HEK293 (cell line): ENCODE data around the gene SLC17A1.

ENCODE experiments used
- CTCF ChIP-seq: fragments of 450-650 bp; formaldehyde crosslinking; IDR thresholded peaks from 2 replicates; pipeline ENCODE4 v1.5.1; 2016; ENCODE audit warnings: missing biosample characterization, missing genetic modification characterization
- HOXD13 ChIP-seq: sonication (generic); formaldehyde crosslinking; IDR thresholded peaks from 2 replicates; pipeline ENCODE4 v1.8.0; 2022; ENCODE audit warnings: missing genetic modification reagents, borderline replicate concordance
- PBX3 ChIP-seq: sonication (generic); formaldehyde crosslinking; IDR thresholded peaks from 2 replicates; pipeline ENCODE4 v1.8.1; 2022; ENCODE audit warnings: mild to moderate bottlenecking, moderate library complexity, missing genetic modification reagents
- SETDB1 ChIP-seq: IDR thresholded peaks from one replicate; pipeline ENCODE4 v1.6.1; 2017; ENCODE audit warnings: mild to moderate bottlenecking, low read length, moderate library complexity, mixed read lengths; ENCODE audit not compliant: insufficient read length
- TCF7L2 ChIP-seq: IDR thresholded peaks from 2 replicates; pipeline ENCODE4 v1.6.1; 2011; ENCODE audit warnings: low read depth, mild to moderate bottlenecking, inconsistent platforms, low read length, moderate library complexity, borderline replicate concordance
- YY2 ChIP-seq: fragments of 450-650 bp; formaldehyde crosslinking; IDR thresholded peaks from 2 replicates; pipeline ENCODE4 v1.5.1; 2016; ENCODE audit warnings: missing biosample characterization, missing genetic modification characterization
- ZNF16 ChIP-seq: fragments of 450-650 bp; formaldehyde crosslinking; IDR thresholded peaks from 2 replicates; pipeline ENCODE4 v1.5.1; 2016; ENCODE audit warnings: low read depth, missing biosample characterization, missing genetic modification characterization
- ZNF266 ChIP-seq: fragments of 450-650 bp; formaldehyde crosslinking; IDR thresholded peaks from 2 replicates; pipeline ENCODE4 v1.5.1; 2016; ENCODE audit warnings: missing biosample characterization, missing genetic modification characterization, low read depth
- ZNF274 ChIP-seq, 2 experiments: fragments of 200-500 bp in 1 of 2; fragments of 450-650 bp in 1 of 2; sonication (Bioruptor generic) in 1 of 2; formaldehyde crosslinking in 1 of 2; IDR thresholded peaks; 2 replicates each; pipeline versions ENCODE4 v1.5.1 to v1.6.1; 2014 to 2016; ENCODE audit warnings: borderline replicate concordance in 1 of 2, inconsistent platforms in 1 of 2, low read length in 1 of 2, missing biosample characterization in 1 of 2, missing genetic modification characterization in 1 of 2
- ZNF292 ChIP-seq: fragments of 450-650 bp; formaldehyde crosslinking; IDR thresholded peaks from 2 replicates; pipeline ENCODE4 v1.5.1; 2016; ENCODE audit warnings: low read depth, missing biosample characterization, missing genetic modification characterization, borderline replicate concordance
- ZNF473 ChIP-seq: fragments of 450-650 bp; formaldehyde crosslinking; IDR thresholded peaks from 2 replicates; pipeline ENCODE4 v1.5.1; 2017; ENCODE audit warnings: missing biosample characterization, missing genetic modification characterization
- ZNF658 ChIP-seq: fragments of 450-650 bp; formaldehyde crosslinking; IDR thresholded peaks from 2 replicates; pipeline ENCODE4; 2016; ENCODE audit warnings: missing biosample characterization, missing genetic modification characterization

GRCh38 chr6:25794784-25795183, 37.1 kb downstream of the SLC17A1 start:
- no peak for TF ChIP-seq CTCF
- TF ChIP-seq ZNF16 = no peak
- TF ChIP-seq ZNF658 = no peak
- TF ChIP-seq ZNF266 (tag by site-specific recombination) = no peak
- no peak for TF ChIP-seq ZNF274 (IDR thresholded peaks at IDR 0.05; ENCODE audit: low read length)
- no peak for TF ChIP-seq ZNF274 (tag by site-specific recombination; IDR thresholded peaks at IDR 0.05; ENCODE audit: borderline replicate concordance)
- no peak for TF ChIP-seq YY2 (tag by site-specific recombination)
- TF ChIP-seq HOXD13 (CRISPR knock-in tag) = no peak
- no peak for TF ChIP-seq PBX3
- no peak for TF ChIP-seq ZNF473
- no peak for TF ChIP-seq ZNF292
- TF ChIP-seq SETDB1 = no peak
- TF ChIP-seq TCF7L2 = no peak
